Activated B cell treated with CpG ODN at 0.5 μM for 24 hours (primary cell): ENCODE measurements around the gene HCN2. TPM values are rescaled to one million over a fixed set of nuclear protein-coding genes. Genes with fewer than 3 reads are reported as not detected.

Experiments
- ATAC-seq: fragments of 200-7000 bp; cut with Tn5 transposase; one replicate; pipeline ENCODE4 v1.10.0; 2021; ENCODE audit warnings: low read depth, mild to moderate bottlenecking, moderate library complexity
- CTCF ChIA-PET: fragments of 350-600 bp; sonication (Branson Sonifier 250); formaldehyde crosslinking; loops from one replicate; lab custom pipeline; 2021; ENCODE audit warnings: antibody characterized with exemption; lab: Charles Lee
- POLR2A ChIA-PET: fragments of 350-600 bp; sonication (Branson Sonifier 250); formaldehyde crosslinking; loops from one replicate; lab custom pipeline; 2021; ENCODE audit warnings: antibody characterized with exemption; lab: Charles Lee
- DNase-seq: peaks from one replicate; pipeline ENCODE4 v3.0.0; 2022
- H3K27ac Mint-ChIP-seq: one replicate; pipeline ENCODE4 v1.8.0; 2020; ENCODE audit warnings: mixed read lengths
- H3K27me3 Mint-ChIP-seq: one replicate; pipeline ENCODE4 v1.8.0; 2021; ENCODE audit warnings: mixed read lengths
- H3K36me3 Mint-ChIP-seq: one replicate; pipeline ENCODE4 v1.8.0; 2021; ENCODE audit warnings: low read depth, mixed read lengths
- H3K4me1 Mint-ChIP-seq: one replicate; pipeline ENCODE4 v1.8.0; 2021; ENCODE audit warnings: mixed read lengths
- H3K4me3 Mint-ChIP-seq: one replicate; pipeline ENCODE4 v1.8.0; 2020; ENCODE audit warnings: mild to moderate bottlenecking, mixed read lengths
- H3K9me3 Mint-ChIP-seq: one replicate; pipeline ENCODE4 v1.8.0; 2020; ENCODE audit warnings: mixed read lengths
- CTCF ChIP-seq: fragments of 200-600 bp; IDR thresholded peaks from one replicate; pipeline ENCODE4 v1.8.0; 2022; ENCODE audit warnings: antibody characterized with exemption, mild to moderate bottlenecking
- intact Hi-C: fragments of 100-400 bp; cut with micrococcal nuclease; formaldehyde crosslinking; loops from one replicate; pipeline ENCODE4 v1.15.1; 2024
- total RNA-seq: library from RNA; stranded (reverse); gene quantifications from 2 replicates; pipeline ENCODE4 v1.2.3, GENCODE V29; 2022

HCN2 gene
- total RNA-seq, 1 donor from 2014 or later = 0.13 TPM

- H3K4me1 Mint-ChIP-seq = no peaks in the 10 kb centered on the region
- H3K4me3 Mint-ChIP-seq = no peak overlapping the region
- ChIA-PET POLR2A (no interaction called here), CTCF (no interaction called here)
- no peak overlapping the region for H3K27ac Mint-ChIP-seq
- intact Hi-C loops = no loop called here
- no peaks in the 10 kb centered on the region for H3K9me3 Mint-ChIP-seq
- ATAC-seq (no peak), DNase-seq (no peak)
- no peaks in the 10 kb centered on the region for H3K36me3 Mint-ChIP-seq
- peaks cover 4% of the 10 kb centered on the region for H3K27me3 Mint-ChIP-seq
- TF ChIP-seq CTCF = no peak
Observed at GRCh38 chr19:554817-555216, 34.9 kb upstream of the HCN2 start.

GRCh38 chr19:555474-555808 lies 34.2 kb upstream of the HCN2 start:
- no peaks in the 10 kb centered on the region for H3K36me3 Mint-ChIP-seq
- H3K9me3 Mint-ChIP-seq = no peaks in the 10 kb centered on the region
- ATAC-seq (no peak), DNase-seq (no peak)
- no peaks in the 10 kb centered on the region for H3K4me1 Mint-ChIP-seq
- intact Hi-C loops = no loop called here
- ChIA-PET POLR2A (no interaction called here), CTCF (no interaction called here)
- no peak for TF ChIP-seq CTCF
- H3K4me3 Mint-ChIP-seq = no peak overlapping the region
- H3K27ac Mint-ChIP-seq = no peak overlapping the region
- H3K27me3 Mint-ChIP-seq = peaks cover 4% of the 10 kb centered on the region

GRCh38 chr19:556611-557382 lies 32.9 kb upstream of the HCN2 start:
- no peak overlapping the region for H3K27ac Mint-ChIP-seq
- POLR2A ChIA-PET = no interaction called here
- DNase-seq (no peak), ATAC-seq (no peak)
- CTCF ChIA-PET = no interaction called here
- no peak for TF ChIP-seq CTCF
- H3K36me3 Mint-ChIP-seq = no peaks in the 10 kb centered on the region
- H3K4me1 Mint-ChIP-seq = no peaks in the 10 kb centered on the region
- no peaks in the 10 kb centered on the region for H3K9me3 Mint-ChIP-seq
- intact Hi-C loops = no loop called here
- H3K27me3 Mint-ChIP-seq = peaks cover 2% of the 10 kb centered on the region
- H3K4me3 Mint-ChIP-seq = no peak overlapping the region

- Mint-ChIP-seq H3K27me3 (peaks cover 2% of the 10 kb centered on the region), H3K9me3 (no peaks in the 10 kb centered on the region), H3K27ac (no peak overlapping the region), H3K4me3 (no peak overlapping the region), H3K4me1 (no peaks in the 10 kb centered on the region), H3K36me3 (no peaks in the 10 kb centered on the region)
- POLR2A ChIA-PET = no interaction called here
- CTCF ChIA-PET = no interaction called here
- intact Hi-C loops = no loop called here
- DNase-seq = no peak
- no peak for TF ChIP-seq CTCF
- no peak for ATAC-seq
Observed at GRCh38 chr19:558770-559439, 30.8 kb upstream of the HCN2 start.

GRCh38 chr19:560121-560520 lies 29.6 kb upstream of the HCN2 start:
- Mint-ChIP-seq H3K27me3 (peaks cover 2% of the 10 kb centered on the region), H3K27ac (no peak overlapping the region), H3K4me3 (no peak overlapping the region), H3K4me1 (no peaks in the 10 kb centered on the region), H3K36me3 (no peaks in the 10 kb centered on the region), H3K9me3 (no peaks in the 10 kb centered on the region)
- CTCF ChIA-PET = no interaction called here
- TF ChIP-seq CTCF = no peak
- POLR2A ChIA-PET = no interaction called here
- no peak for ATAC-seq
- intact Hi-C loops = no loop called here
- DNase-seq = no peak
